ENCODE results near the gene PDE1C.
"Not testable (repeated sequence)": the region's sequence is repeated elsewhere in the genome, so short reads cannot be mapped to it uniquely, and the experiment has no call there.

PDE1C gene

DNA sequence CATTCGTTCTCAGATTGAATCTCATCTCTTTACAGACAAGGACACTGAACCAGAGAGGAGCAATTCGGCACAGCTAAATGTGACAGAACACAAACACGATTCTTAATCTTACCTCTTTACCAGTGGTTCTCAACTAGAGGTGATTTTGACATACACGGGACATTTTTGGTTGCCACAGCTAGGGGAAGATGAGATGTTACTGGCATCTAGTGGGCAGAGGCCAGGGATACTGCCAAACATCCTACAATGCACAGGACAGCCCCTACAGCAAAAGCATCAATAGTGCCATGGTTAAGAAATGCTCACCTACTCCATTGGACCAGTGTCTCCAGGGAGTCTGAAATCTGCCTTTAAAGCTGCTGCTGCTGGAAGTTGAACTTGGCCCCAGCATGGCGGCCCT, 27.3 kb downstream of the PDE1C start:
- DNase-seq, result no peak

DNA sequence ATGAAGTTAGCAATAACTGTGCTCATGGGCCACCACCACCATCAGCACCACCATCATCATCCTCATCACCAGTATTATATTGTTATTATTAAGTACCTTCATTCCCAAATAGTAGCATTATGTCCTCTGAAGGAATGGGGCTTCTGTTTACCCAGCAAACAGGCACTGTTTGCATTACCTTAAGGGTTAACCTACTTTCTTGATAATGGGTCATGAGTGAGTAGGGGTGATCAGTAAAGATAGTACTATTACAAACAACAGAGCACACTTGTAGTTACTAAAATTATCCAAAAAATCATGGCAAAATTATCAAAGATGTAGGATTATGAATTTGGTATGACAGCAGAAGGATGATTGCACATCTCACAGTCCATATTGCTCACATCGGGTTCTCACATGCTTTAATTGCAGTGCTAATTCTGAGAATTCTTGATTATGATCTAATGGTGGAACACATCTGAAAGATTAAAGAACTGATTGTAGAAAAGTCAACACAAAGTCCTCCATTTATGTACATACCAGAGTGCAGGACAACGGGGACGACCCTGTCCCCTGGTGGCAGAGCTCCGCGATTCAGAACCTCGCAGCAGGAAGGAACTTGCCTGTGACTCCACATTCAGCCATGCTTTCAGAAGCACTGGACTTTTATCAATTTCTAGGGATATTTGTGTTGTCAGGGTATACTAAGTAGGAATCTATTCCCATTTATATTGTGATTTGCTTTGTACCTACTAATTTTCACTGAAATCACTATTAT, 31.0 kb downstream of the PDE1C start:
- DNase-seq, result no peak

DNA sequence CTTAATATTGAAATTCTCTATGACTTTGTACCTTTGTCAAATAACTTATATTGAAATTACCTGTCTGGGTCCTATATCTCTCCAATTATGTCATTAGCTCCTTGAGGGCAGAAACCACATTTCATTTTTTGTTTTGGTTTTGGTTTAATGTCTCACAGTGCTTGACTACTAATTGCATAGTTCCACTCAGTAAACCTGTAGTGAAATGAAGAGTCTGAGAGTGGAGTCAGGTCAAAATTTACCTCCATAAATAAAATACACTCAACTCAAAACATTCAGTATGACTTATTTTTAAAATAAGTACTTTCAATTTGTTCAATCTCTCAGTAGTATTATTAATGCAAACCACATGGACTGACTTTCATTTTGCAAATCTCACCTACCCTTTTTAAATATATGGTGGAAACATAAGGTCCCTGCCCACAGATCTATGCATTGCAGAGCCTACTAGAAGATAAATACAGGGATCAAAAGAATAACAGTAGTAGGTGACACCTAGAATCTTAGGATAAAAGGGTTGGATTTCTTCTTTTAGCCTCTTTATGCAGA, 32.5 kb downstream of the PDE1C start:
- no peak for DNase-seq

DNA sequence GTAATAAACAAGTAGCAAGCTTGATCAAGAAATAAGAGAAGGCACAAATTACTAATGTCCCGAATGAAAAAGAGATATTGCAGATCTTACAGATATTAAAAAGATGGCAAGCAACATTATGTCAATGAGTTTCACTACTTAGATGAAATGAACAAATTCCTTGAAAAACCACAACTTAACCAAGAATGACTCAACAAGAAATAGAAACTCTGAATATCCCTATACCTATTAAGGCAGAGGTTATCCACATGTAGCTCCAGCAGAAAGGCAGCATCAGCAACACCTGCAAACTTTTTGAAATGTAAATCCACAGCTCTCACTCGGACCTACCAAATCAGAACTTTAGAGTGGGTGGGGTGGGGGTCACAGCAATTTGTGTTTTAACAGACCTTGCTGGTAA, 33.6 kb downstream of the PDE1C start:
- DNase-seq, result no peak

DNA sequence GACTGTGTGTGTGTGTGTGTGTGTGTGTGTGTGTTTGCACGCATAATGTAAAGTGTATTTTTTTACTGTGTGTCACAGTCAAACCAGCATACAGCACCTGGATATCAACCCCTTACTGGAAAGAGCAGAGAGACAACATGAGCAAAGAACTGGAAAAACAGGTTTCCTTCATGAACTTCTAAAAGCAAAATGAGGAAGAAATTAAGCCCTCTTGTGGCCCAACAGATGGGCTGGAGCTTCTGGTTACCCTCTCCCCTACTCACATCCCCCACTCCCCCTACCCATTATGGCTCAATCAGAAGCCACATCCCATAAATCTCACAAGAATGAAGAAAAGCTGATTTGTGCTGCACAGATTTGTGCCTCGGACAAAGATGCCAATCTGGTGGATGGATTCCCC, 36.2 kb downstream of the PDE1C start:
- no peak for DNase-seq

DNA sequence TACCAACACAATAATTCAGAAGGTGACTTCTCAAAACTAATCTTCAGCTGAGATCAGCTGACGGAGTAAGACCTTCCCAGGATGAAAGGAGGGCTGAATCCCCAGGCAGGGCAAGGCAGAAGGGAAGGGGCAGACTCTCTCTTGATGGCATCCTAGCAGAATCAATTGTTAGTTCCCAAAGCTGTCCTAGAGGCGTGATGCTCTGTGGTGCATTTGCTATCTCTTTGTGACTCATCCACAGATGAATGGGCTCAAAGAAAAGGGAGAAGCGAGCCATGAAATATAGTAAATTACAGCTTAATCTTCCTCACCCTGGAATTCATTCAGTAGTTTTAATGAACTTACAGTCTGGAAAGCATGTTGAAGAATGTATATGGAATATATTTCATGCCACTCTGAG, 37.2 kb downstream of the PDE1C start:
- no peak for DNase-seq

DNA sequence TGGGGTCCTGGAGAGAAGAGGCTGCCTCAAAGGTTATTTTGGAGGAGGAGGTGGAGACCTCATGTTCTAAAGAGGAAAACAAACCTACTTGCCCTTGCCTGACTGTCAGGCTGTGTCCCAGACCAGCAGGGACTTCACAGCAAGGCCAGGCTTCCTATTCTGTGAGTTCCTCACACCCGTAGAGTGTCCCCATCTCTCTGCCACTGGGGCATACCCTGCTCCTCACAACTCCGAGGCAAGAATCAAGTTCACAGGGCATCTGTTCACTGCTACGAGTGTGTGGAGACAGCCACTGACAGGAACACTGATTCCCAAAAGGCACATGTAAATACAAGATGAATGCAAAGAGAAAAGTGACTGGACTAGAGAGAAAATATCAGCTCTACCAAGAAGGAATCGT, 38.0 kb downstream of the PDE1C start:
- DNase-seq, result no peak

DNA sequence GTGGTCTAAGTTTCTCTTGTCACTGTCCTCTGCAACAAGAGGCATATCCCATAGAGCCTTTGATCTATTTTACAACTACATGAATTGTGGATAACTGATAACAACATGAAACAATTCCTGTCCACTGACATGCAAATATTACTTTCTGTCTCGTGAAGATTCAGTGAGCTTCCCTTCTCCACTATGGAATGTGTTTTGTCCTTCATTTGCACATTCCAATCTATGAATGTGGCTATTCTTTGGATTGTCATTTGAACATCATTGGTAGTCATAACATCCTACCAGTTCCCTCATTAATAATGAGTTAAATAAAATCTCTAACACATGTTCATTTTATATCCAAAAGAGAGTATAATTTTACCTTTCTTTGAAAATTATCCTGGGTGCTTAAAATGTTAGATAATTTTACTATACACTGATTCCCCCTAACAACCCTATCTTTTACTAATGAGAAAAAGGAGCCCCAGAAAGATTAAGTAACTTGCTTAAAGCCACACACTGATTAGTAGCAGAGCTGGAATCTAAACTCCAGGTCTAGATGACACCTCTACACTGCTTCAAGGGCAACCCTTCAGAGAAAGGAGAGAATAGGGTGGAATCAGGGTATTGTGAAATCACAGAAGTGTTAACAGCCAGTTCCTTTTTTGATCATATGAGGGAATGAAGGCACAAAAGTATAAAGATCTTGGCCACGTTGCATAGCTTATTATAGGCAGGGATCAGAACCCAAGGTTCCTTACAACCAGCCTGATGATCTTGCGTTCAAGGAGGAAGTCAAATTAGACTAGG, 39.1 kb downstream of the PDE1C start:
- no peak for DNase-seq

DNA sequence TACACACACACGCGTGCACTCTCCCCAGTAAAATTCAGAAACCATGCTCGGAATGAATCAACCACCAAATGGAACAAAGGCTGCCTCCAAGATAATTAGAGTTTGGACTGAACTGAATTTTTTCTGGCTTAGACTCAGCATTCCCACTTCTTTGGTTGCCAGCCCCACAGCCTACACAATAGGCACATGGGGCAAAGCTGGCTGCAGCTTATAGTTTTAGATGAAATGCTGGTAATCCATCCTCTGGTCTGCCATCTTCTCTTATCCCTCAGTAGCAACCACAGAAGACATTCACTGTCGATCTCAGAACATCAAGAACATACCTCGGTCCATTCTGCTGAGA, 44.2 kb downstream of the PDE1C start:
- no peak for DNase-seq

DNA sequence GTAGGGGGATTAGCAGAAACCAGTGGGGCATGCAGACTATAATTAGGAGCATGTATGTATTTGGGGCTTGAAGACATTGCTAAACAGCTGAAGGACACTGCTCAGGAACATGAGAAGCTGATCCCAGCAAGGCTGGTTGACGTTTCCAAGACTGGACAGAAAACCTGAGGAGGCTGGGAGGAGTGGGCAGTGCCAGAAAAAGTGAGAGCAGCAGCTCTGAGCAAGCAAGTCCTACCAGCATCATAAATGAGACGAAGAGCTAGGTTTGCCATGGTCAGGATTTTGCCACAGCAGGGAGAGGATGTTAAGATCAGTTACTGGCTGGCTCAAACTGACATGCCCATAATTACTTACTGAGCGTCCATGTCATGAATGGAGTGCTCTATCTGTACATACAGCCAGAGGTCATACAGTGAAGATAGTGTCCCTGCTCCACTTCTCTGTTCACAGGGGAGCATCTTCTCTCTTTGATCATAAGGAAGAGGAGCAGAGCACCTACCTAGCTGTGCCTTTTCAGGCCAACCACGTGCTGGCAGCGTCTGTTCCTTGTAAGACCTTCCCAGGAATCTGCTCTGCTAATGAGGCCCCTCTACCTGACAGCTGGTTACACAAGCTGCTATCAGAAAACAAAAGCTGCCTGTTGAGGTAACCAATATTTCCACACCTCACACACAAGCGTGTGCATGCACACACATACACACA, 44.7 kb downstream of the PDE1C start:
- no peak for DNase-seq

DNA sequence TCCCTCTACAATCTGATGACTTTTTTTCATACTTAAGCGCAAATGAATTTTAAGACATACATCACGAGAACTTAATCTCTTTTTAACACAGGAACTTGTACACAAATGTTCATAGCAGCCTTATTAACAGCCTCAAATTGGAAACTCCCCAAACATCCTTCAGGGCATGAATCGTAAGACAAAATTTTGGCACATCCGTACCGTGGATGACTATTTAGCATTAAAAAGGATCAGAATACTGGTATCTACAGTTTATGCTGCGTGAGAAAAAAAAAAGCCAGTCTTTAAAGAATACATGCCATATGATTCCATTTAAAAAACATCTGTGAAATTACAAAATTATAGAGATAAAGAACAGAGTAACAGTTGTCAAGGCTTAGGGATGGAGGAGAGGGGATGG, 46.8 kb downstream of the PDE1C start:
- DNase-seq, result no peak

DNA sequence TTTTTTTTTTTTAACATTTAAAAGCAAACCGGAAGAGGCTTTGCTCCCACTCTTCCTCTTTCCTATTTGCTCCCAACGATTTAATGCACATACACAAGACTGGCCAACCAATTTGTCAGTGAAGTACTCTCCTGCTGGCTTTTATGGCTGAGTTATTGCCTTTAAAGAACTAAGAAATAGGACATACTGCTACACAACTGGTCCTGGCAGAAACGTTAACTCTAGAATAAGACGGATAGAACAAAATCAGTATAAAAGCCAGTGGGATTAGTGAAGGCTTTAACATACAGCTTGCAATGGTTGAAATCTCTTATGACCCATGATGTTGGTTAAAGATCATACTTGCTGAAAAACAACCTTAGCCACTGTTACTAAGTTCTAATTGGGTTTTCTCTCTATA, 47.2 kb downstream of the PDE1C start:
- DNase-seq, result no peak

DNA sequence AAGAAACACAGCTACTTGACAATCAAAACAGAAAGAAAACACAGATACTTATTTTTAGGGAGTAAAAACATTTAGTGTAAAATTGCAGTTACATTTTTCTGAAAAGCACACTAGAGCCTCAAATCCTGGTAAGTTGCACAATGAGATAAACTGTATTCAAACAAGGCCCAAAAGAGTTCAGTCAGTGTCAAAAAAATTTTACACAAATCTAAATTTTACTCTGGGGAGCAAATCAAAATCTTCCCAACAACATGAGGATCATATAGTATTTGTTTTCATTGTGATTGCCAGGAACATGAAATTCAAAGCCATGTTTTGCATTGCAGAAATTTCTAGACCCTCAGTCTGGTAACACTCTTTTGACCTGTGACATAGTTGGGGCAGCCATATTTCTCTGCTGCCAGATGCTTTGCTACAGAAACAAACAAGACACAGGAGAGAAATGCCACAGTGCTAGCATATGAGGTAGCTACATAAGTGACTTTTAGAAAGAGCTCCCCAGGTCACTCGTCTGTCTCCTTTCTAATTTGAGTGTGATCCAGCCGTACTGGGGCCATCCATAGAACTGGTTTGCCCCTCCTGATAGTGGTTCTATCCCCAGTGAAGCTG, 49.6 kb downstream of the PDE1C start:
- no peak for DNase-seq

DNA sequence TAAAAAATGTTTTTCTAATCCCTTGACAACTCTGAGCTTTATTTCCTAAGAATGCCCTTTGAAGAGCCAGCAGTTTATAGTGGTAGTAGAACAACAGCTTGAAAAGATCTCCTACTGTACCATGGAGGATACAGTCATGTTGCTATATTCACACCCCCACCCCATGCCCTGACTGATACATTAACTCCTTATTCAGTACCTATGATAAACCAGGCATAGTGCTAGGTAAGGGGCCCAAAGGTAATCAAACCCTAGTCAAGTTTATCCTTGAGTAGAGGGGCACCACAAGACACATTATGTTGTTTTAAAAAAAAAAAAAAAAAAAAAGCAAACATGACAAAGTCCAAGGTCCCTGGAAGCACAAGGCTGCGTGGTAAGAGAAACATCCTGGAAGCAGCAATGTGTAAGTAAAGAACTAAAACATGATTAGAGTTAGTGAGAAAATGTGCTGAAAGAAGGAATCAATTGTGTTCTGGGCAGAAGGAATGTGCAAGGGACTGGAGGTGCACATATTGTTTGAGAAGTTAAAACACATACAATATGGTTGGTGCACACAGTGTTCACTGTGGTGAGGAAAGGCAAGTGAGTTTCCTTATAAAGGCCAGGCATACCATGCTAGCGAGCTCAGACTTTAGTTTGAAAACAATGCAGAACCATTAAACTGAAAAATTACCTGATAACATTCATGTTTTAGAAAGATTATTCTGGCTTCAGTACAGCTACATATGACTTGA, 51.2 kb downstream of the PDE1C start:
- DNase-seq, result no peak

DNA sequence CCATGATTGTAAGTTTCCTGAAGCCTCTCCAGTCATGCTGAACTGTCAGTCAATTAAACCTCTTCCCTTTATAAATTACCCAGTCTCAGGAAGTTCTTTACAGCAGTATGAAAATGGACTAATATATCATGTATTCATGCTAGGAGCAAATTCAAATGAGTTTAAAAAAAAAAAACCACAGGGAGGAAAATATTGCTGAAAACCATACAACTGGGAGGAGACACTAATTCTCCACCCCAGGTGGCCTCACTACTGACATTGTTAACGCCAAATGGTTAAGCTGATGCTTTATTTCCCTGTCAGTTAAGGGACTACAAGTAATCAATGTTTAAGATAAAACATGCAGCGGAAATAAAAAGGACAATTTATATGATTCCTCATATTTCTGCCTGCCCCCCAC, 55.1 kb downstream of the PDE1C start:
- no peak for DNase-seq

DNA sequence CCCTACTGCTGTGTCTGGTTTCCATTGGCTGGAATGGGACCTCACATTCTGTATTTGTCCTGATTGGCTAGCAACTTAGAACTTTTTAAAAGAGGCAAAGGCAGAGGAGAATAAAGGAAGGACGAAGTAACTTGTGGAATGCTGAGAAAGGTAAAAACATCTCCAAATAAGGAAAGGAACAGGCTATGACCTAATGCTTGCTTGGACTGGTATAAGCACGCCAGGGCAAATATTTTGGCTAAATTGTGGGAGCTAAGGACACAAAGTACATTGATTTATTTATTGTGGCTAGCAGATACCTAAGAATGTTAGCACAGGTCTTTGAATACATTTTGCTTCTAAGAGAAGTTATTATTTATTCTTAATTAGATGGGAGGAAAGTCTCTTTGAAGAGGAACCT, 56.7 kb downstream of the PDE1C start:
- DNase-seq, result not testable (repeated sequence)

DNA sequence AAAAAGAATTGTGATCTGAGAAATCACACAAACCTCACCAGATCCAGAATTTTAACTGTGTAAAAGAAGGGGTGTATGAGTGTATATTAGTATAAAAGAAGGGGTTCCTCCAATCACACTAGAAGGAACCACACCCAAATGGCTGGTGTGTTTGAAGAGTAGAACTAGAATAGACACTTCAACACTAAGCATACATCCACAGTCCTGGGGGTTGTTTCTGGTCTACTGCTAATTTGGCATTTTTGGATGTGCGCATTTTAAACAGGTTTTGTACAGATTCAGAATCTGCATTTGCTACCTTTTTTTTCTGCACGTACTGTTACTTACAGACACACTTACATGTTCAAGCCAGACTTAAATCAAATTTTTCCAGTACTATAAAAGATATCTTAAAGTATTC, 64.6 kb downstream of the PDE1C start:
- no peak for DNase-seq

DNA sequence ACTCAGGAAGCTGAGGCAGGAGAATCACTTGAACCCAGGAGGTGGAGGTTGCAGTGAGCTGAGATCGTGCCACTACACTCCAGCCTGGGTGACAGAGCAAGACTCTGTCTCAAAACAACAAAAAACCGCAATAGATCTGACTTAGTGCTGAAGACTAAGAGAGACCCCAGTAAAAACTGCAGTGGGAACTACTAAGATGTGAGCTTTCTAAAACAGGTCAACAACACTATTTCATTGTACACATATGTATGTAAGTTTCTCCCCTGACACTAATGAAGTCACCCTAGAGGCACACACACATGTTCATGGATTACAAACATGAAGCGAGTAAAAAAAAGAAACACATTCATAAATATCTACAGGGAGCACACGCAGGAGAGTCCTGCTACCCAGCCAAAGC, 68.3 kb downstream of the PDE1C start:
- DNase-seq, result no peak

DNA sequence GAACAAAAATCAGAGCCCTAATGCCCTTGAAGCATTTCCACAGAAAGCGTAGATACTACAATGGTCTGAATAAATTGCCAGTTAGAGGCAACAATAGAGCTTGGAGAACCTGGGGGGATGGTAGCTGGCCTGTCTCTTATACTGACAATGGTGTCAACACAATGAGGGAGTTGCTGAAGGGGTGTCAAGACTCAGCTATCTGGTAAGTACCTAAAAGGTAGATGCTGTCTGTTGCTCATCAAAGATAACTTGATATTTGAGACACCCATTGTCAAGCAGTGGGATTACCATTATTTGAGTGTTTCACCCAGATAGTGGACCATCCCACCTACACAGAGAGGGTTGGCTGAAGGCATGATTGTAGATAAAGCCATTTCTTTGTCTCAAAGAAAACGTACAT, 72.8 kb downstream of the PDE1C start:
- no peak for DNase-seq

DNA sequence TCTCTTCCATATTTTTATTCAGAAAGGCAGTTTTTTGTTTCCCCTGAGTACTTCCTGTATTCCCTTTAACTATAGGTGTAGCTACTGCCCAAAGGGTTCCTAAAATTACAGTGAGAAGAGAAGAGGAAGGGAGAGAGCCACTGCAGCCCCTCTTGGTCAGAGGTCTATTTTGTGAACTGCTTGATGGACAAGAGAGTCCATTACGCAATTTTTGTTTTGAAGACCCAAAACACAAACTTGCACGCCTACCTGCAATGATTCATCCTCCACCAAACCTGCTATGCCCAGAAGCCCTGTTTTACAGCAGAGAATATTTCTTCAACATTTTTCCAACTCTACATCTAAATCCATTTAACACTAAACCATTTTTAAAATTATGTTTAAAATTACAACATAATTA, 75.1 kb downstream of the PDE1C start:
- no peak for DNase-seq

DNA sequence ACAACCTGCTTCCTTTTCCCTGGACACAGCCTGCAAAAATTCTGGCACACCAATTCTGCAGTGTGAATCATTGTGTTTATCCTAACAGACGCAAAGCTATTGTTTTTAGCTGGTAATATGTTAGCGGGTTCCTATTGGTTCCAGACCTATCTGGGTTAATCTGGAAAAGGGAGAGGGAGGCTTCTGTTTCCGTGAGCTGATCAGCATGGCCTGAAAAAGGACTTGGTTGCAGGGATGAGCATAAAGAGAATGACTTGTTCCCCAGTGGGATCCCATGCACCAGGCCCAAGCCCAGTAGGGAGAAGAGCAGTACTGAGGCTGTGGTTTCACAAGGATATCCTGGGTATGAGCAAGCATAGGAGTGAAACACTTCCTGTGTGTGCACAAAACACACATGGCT, 78.4 kb downstream of the PDE1C start:
- no peak for DNase-seq

DNA sequence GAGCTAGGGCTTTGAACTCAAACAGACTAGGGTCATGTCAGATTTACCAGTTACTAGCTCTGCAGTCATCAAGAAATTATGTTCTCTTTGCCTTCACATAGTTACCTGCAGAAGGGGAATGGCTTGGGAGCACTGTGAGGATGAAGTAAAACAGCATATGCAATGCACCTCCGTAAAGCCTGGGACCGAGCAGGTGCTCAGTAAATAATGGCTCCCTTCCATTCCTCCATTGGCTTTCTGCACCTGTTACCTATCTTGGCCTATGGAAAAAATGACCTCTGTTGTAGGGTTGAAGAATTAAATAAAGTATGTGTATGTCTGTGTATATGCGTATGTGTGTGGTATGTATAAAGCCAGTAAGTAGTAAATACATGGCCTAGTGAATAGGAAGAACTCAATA, 78.8 kb downstream of the PDE1C start:
- DNase-seq, result no peak

Measured in activated CD4-positive, CD25-positive, alpha-beta regulatory T cell (primary cell).